Measurements from ENCODE around the gene RTN4R.

The RTN4R gene

DNA sequence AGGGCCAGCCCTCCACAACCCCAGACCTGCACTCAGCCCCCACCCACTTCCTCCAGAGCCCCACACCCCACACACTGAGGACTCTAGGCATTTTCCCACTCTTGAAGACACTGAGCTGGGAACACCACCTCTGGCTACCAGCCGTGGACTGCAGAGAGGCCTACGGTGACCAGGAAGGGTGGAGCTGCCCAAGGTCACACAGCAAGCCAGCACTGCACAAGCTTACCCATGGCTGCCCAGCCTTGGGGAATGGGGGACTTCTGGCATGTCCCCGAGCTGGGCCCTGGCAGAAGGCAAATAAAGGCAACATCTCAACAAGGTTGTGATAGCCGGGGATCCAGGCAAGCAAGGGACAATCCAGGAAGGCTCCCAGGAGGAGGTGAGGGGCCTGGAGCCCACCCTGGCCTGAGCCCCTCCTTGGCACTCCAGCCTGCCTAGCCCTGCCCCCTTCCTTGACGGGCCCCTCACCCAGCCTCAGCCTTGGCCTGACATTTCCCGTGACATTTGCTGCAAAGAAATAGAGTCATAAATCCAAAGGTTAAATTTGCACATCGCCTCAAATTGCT lies 5.5 kb downstream of the RTN4R start:
- Histone ChIP-seq H3K4me1 (ENCODE audit: control insufficient read depth, insufficient read depth, low read length) (peaks cover 5% of the 10 kb centered on the region), H3K4me3 (ENCODE audit: insufficient read depth, low read depth, low read length) (no peak overlapping the region), H3K36me3 (ENCODE audit: control insufficient read depth, insufficient read depth, low read length) (no peaks in the 10 kb centered on the region), H3K9me3 (ENCODE audit: control insufficient read depth, low read length) (no peaks in the 10 kb centered on the region), H3K27ac (ENCODE audit: insufficient read depth, low read depth, low read length, poor library complexity, severe bottlenecking) (no peak overlapping the region), H3K27me3 (ENCODE audit: control insufficient read depth, insufficient read depth, low read length, poor library complexity, severe bottlenecking) (no peaks in the 10 kb centered on the region)
- 91% methylated on average over 7 of the region's 7 CpGs for WGBS, 2 experiments

DNA sequence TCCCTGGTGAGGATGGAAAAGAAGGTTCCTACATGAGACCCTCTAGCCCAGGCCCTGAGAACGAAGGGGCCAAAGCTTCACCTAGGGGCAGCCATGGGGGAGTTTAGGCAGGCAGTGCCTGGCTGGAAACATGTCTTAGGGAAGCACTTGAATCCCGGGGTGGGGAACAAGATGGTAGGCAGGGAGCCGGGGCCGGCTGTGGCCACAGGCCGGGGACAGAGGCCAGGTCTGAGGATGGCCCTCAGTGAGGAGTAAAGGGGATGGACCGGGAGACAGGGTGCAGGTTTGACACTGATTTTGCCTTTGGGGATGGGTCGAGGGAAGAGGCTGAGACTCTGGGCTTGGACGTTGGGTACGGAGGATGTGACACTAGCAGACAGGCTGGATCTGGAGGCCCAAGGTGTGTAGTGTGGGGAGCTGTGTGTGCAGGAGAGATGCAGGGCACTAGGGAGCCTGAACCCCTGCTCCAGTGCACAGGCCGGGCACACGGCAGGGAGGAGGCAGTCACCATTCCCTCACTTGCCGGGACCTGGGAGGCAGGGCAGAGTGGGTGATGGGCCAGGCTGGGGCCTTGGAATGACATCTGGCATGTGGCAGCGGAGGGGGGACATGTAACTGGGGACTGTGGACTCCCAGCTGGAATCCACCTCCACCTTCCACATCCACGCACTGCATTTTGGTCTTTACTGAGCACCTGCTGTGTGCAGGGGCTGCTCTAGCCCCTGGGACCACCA lies 6.1 kb downstream of the RTN4R start:
- peaks cover 5% of the 10 kb centered on the region for H3K4me1 ChIP-seq (ENCODE audit: control insufficient read depth, insufficient read depth, low read length)
- H3K27me3 ChIP-seq (ENCODE audit: control insufficient read depth, insufficient read depth, low read length, poor library complexity, severe bottlenecking) = no peaks in the 10 kb centered on the region
- H3K9me3 ChIP-seq (ENCODE audit: control insufficient read depth, low read length) = no peaks in the 10 kb centered on the region
- 91 to 92% methylated on average over 14 of the region's 14 CpGs for WGBS, 2 experiments
- H3K27ac ChIP-seq (ENCODE audit: insufficient read depth, low read depth, low read length, poor library complexity, severe bottlenecking) = no peak overlapping the region
- no peak overlapping the region for H3K4me3 ChIP-seq (ENCODE audit: insufficient read depth, low read depth, low read length)
- no peaks in the 10 kb centered on the region for H3K36me3 ChIP-seq (ENCODE audit: control insufficient read depth, insufficient read depth, low read length)

DNA sequence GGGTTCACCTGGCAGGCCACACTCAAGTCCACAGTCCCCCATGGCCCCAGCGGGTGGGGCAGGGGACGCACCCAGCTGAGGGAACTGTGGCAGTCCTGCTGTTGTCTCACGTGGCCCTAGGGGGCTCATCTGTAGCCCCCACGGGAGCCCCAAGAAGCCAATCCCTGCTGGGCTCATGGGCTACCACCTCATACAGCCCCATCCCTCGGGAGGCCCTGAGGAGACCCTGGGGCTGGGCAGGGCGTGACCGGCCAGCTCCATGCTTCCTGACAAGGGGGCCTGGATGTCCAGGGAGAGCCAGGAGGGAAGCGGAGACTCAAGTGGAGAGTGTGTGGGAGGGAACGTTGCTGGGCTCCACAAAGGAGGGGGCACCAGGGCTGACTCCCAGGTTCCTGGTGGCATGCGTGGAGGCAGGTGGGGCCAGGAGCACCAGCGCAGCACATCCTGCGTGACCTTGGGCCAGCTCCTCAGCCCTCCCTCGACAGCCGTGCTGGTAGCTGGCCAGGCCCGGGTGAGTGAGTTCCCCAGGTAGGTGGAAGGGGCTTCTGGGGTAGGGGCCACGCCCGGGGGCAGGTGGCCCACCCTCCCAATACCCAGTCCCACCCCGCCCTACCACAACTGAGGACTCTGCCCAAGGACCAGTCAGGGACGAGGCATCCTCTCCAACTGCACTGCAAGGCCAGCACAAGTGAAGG lies 7.9 kb downstream of the RTN4R start:
- Histone ChIP-seq H3K9me3 (ENCODE audit: control insufficient read depth, low read length) (no peaks in the 10 kb centered on the region), H3K27ac (ENCODE audit: insufficient read depth, low read depth, low read length, poor library complexity, severe bottlenecking) (no peak overlapping the region), H3K4me1 (ENCODE audit: control insufficient read depth, insufficient read depth, low read length) (peaks cover 4% of the 10 kb centered on the region), H3K36me3 (ENCODE audit: control insufficient read depth, insufficient read depth, low read length) (no peaks in the 10 kb centered on the region), H3K4me3 (ENCODE audit: insufficient read depth, low read depth, low read length) (no peak overlapping the region), H3K27me3 (ENCODE audit: control insufficient read depth, insufficient read depth, low read length, poor library complexity, severe bottlenecking) (no peaks in the 10 kb centered on the region)
- 93 to 94% methylated on average over 19 of the region's 19 CpGs for WGBS, 2 experiments

GRCh38 chr22:20259327-20259688 lies 8.8 kb downstream of the RTN4R start:
- H3K9me3 ChIP-seq (ENCODE audit: control insufficient read depth, low read length) = no peaks in the 10 kb centered on the region
- no peaks in the 10 kb centered on the region for H3K27me3 ChIP-seq (ENCODE audit: control insufficient read depth, insufficient read depth, low read length, poor library complexity, severe bottlenecking)
- H3K4me3 ChIP-seq (ENCODE audit: insufficient read depth, low read depth, low read length) = no peak overlapping the region
- 88 to 89% methylated on average over 8 of the region's 8 CpGs for WGBS, 2 experiments
- H3K4me1 ChIP-seq (ENCODE audit: control insufficient read depth, insufficient read depth, low read length) = no peaks in the 10 kb centered on the region
- no peak overlapping the region for H3K27ac ChIP-seq (ENCODE audit: insufficient read depth, low read depth, low read length, poor library complexity, severe bottlenecking)
- H3K36me3 ChIP-seq (ENCODE audit: control insufficient read depth, insufficient read depth, low read length) = no peaks in the 10 kb centered on the region

- no peak overlapping the region for H3K4me3 ChIP-seq (ENCODE audit: insufficient read depth, low read depth, low read length)
- 95% methylated on average over 18 of the region's 18 CpGs for WGBS, 2 experiments
- no peak overlapping the region for H3K27ac ChIP-seq (ENCODE audit: insufficient read depth, low read depth, low read length, poor library complexity, severe bottlenecking)
- no peaks in the 10 kb centered on the region for H3K27me3 ChIP-seq (ENCODE audit: control insufficient read depth, insufficient read depth, low read length, poor library complexity, severe bottlenecking)
- no peaks in the 10 kb centered on the region for H3K4me1 ChIP-seq (ENCODE audit: control insufficient read depth, insufficient read depth, low read length)
- no peaks in the 10 kb centered on the region for H3K36me3 ChIP-seq (ENCODE audit: control insufficient read depth, insufficient read depth, low read length)
- no peaks in the 10 kb centered on the region for H3K9me3 ChIP-seq (ENCODE audit: control insufficient read depth, low read length)
These were observed 9.4 kb downstream of the RTN4R start for GRCh38 chr22:20258584-20259326.

DNA sequence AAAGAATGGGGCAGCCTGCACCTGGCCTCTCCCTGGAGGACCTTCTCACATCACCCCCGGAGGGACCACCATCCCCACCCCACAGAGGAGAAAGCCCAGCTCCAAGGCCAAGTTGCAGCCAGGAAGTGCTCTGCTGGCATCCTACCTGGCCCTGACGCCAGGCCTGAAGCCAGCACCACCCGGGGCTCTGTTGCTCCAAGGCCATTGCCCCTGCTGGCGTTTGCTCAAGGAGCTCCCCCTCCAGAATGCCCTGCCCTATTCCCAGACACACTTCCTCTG lies 10.2 kb downstream of the RTN4R start:
- no peaks in the 10 kb centered on the region for H3K27me3 ChIP-seq (ENCODE audit: control insufficient read depth, insufficient read depth, low read length, poor library complexity, severe bottlenecking)
- WGBS, 2 experiments = 93 to 96% methylated on average over 4 of the region's 4 CpGs

DNA sequence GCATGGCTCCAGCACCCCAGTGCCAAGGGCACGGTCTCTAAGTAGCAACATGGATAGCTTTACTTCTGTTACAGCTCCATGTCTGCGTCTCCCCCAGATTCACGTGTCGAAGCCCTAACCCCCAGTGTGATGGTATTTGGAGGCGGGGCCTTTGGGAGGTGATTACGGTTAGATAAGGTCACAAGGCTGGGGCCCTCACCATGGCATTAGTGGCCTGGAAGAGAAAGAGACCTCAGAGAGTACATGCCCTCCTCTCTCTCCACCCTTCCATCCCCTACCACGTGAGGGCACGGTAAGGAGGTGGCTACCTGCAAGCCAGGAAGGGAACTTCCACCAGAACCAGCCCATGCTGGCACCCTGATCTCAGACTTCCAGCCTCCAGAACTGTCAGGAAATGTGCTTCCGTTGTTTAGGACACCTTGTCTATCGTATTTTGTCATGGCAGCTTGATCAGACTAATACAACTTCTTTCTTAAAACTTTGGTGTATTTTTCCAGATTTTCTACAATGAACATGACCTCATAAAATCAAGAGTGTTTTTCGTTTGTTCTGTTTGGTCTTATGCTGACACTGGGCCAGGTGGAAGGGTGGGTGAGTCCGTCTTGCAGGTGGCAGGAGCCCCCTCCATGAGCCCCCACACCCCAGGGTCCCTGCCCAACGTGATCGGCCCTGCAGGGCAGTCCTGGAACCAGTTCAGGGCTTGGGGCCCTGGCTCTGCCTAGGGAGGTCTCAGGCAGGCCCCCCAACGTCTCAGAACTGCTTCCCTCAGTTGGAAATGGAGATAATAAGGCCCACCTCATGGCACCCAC lies 10.7 kb downstream of the RTN4R start:
- 93 to 95% methylated on average over 15 of the region's 15 CpGs for whole genome bisulfite sequencing, 2 experiments
- H3K27me3 ChIP-seq (ENCODE audit: control insufficient read depth, insufficient read depth, low read length, poor library complexity, severe bottlenecking) = no peaks in the 10 kb centered on the region
- H3K4me3 ChIP-seq (ENCODE audit: insufficient read depth, low read depth, low read length) = no peak overlapping the region
- H3K27ac ChIP-seq (ENCODE audit: insufficient read depth, low read depth, low read length, poor library complexity, severe bottlenecking) = no peak overlapping the region
- H3K9me3 ChIP-seq (ENCODE audit: control insufficient read depth, low read length) = no peaks in the 10 kb centered on the region
- no peaks in the 10 kb centered on the region for H3K36me3 ChIP-seq (ENCODE audit: control insufficient read depth, insufficient read depth, low read length)
- no peaks in the 10 kb centered on the region for H3K4me1 ChIP-seq (ENCODE audit: control insufficient read depth, insufficient read depth, low read length)

More for the DNA sequence above, 10.2 kb downstream of the RTN4R start:
- H3K36me3 ChIP-seq (ENCODE audit: control insufficient read depth, insufficient read depth, low read length) = no peaks in the 10 kb centered on the region
- no peaks in the 10 kb centered on the region for H3K9me3 ChIP-seq (ENCODE audit: control insufficient read depth, low read length)
- H3K27ac ChIP-seq (ENCODE audit: insufficient read depth, low read depth, low read length, poor library complexity, severe bottlenecking) = no peak overlapping the region
- no peaks in the 10 kb centered on the region for H3K4me1 ChIP-seq (ENCODE audit: control insufficient read depth, insufficient read depth, low read length)
- no peak overlapping the region for H3K4me3 ChIP-seq (ENCODE audit: insufficient read depth, low read depth, low read length)

DNA sequence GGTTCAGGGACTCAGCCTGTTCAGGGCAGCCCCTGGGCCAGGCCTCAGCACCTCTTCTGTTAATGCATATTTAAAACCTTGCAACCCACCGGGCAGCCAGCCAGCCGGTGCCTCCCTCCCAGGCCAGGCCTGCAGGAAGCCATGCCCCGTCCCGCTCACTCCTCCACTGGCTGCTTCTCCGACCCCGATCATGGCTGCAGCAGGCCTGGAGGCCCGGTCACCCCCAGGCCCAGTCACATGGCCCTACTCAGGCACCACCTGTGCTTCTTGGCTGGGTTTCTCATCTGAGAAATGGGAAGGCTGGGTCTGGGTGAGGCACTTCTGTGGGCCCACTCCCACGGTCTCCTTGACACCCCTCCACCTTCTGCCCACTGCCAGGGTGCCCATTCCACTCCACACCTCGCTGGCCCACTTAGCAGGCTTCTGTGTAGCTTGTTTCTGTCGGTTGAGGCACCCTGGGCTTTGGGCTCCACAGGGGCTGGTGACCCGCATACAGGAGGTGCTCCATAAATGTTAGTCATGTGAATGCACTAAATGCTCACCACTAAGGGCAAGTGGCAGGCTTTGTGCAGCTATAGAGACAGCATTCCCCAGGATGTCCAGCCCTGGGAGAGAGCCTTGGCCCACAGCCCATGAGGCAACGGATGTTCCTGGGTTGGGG lies 11.4 kb downstream of the RTN4R start:
- Histone ChIP-seq H3K4me3 (ENCODE audit: insufficient read depth, low read depth, low read length) (no peak overlapping the region), H3K27ac (ENCODE audit: insufficient read depth, low read depth, low read length, poor library complexity, severe bottlenecking) (no peak overlapping the region), H3K36me3 (ENCODE audit: control insufficient read depth, insufficient read depth, low read length) (no peaks in the 10 kb centered on the region), H3K27me3 (ENCODE audit: control insufficient read depth, insufficient read depth, low read length, poor library complexity, severe bottlenecking) (no peaks in the 10 kb centered on the region), H3K9me3 (ENCODE audit: control insufficient read depth, low read length) (no peaks in the 10 kb centered on the region), H3K4me1 (ENCODE audit: control insufficient read depth, insufficient read depth, low read length) (no peaks in the 10 kb centered on the region)
- 83 to 88% methylated on average over 12 of the region's 12 CpGs for WGBS, 2 experiments

DNA sequence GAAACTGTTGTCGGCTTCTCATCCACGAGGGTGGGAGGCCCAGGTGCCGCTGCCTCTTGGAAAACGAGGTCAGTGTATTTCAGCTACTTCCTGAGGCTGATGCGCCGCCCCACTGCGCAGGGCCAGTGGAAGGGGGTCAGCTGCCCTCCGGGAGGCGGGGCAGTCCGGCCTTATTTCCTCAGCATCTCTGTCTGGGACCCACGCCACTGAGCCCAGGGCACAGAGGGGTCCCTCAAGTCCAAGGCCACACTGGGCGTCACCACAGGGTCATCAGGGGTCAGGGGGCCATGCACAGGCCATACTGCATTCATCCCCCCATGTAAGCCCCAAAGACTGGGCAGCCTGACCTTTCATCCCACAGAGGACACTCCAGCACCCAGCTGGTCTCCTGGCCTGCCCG lies 12.1 kb downstream of the RTN4R start:
- H3K9me3 ChIP-seq (ENCODE audit: control insufficient read depth, low read length) = no peaks in the 10 kb centered on the region
- no peak overlapping the region for H3K27ac ChIP-seq (ENCODE audit: insufficient read depth, low read depth, low read length, poor library complexity, severe bottlenecking)
- WGBS, 2 experiments = 94 to 95% methylated on average over 13 of the region's 13 CpGs
- H3K36me3 ChIP-seq (ENCODE audit: control insufficient read depth, insufficient read depth, low read length) = no peaks in the 10 kb centered on the region
- no peaks in the 10 kb centered on the region for H3K27me3 ChIP-seq (ENCODE audit: control insufficient read depth, insufficient read depth, low read length, poor library complexity, severe bottlenecking)
- H3K4me3 ChIP-seq (ENCODE audit: insufficient read depth, low read depth, low read length) = no peak overlapping the region
- H3K4me1 ChIP-seq (ENCODE audit: control insufficient read depth, insufficient read depth, low read length) = no peaks in the 10 kb centered on the region
